K562 (cell line): ENCODE measurements around the gene SRBD1. TPM values are rescaled to one million over a fixed set of nuclear protein-coding genes. Genes with fewer than 3 reads are reported as not detected.
A peak's percentile ranks its signal among the peaks of the same experiment; 100 is the strongest.

Experiments
- ATAC-seq: fragments of 200-7000 bp; cut with Tn5 transposase; 3 replicates; pipeline ENCODE4 v1.9.1; 2020; ENCODE audit warnings: moderate library complexity
- BruUV-seq: library from RNA; stranded (reverse); fragments of 400-500 nt; replicated peaks from 2 replicates; lab custom pipeline; 2021; lab: Mats Ljungman, UMichigan
- CTCF ChIA-PET: fragments of 300-600 bp; formaldehyde crosslinking; extraction: SDS; loops from one replicate; lab custom pipeline; 2021; ENCODE audit warnings: low intra/inter-chr PET ratio; lab: Yijun Ruan, JAX
- POLR2A ChIA-PET: fragments of 300-600, 350-650 bp; sonication (Branson Sonifier 250); formaldehyde crosslinking; extraction: SDS; loops from one replicate; lab custom pipeline; 2021; ENCODE audit warnings: antibody characterized with exemption, inconsistent platforms; lab: Yijun Ruan, JAX
- DNase-seq, 4 experiments: peaks; one replicate each; pipeline versions ENCODE4 v3.0.0 to v3.0.0-alpha.2; 2011 to 2018; ENCODE audit warnings: low spot score in 3 of 4, mixed read lengths in 3 of 4; ENCODE audit errors: extremely low read depth in 1 of 4
- FAIRE-seq: peaks from 2 replicates; lab custom pipeline; 2011; peaks lifted over from hg19 to GRCh38; lab: Jason Lieb, UNC
- H2AFZ ChIP-seq: 2 replicates; pipeline ENCODE4 v1.6.0; 2011; ENCODE audit warnings: low read depth, low read length, control low read depth, inconsistent platforms
- H3K27ac ChIP-seq: fragments of 200-600 bp; 3 replicates; pipeline ENCODE4 v1.8.0; 2011; ENCODE audit warnings: low read depth, mild to moderate bottlenecking, control low read depth, inconsistent platforms, low read length, moderate library complexity, mixed read lengths; ENCODE audit errors: extremely low read depth
- H3K27me3 ChIP-seq, 2 experiments: fragments of 300-600 bp in 1 of 2; 2 replicates in 1 of 2; 3 replicates in 1 of 2; pipeline versions ENCODE4 v1.6.0 to v1.8.0; 2011; ENCODE audit warnings: inconsistent platforms in 2 of 2, low read length in 2 of 2, mild to moderate bottlenecking in 1 of 2, mixed read lengths in 1 of 2, moderate library complexity in 1 of 2; ENCODE audit not compliant: control insufficient read depth in 2 of 2, insufficient read depth in 2 of 2
- H3K36me3 ChIP-seq: fragments of 300-600 bp; 3 replicates; pipeline ENCODE4 v1.8.0; 2011; ENCODE audit warnings: mild to moderate bottlenecking, low read length, inconsistent platforms; ENCODE audit not compliant: control insufficient read depth, insufficient read depth
- H3K4me1 ChIP-seq, 2 experiments: fragments of 200-600 bp in 1 of 2; replicated peaks in 1 of 2; 2 replicates in 1 of 2; 3 replicates in 1 of 2; pipeline versions ENCODE4 v1.5.1 to v1.8.0; 2011; ENCODE audit warnings: inconsistent platforms in 2 of 2, low read length in 2 of 2, mild to moderate bottlenecking in 1 of 2, mixed read lengths in 1 of 2, moderate library complexity in 1 of 2; ENCODE audit not compliant: control insufficient read depth in 2 of 2, insufficient read depth in 2 of 2
- H3K4me2 ChIP-seq: 2 replicates; pipeline ENCODE4 v1.6.1; 2011; ENCODE audit warnings: low read length, control low read depth, inconsistent platforms, mixed read lengths; ENCODE audit not compliant: insufficient read depth
- H3K4me3 ChIP-seq: fragments of 200-600 bp; sonication (generic), shearing (Covaris generic); 2 replicates; pipeline ENCODE4 v1.5.1; 2016; ENCODE audit warnings: control low read depth, inconsistent platforms
- H3K79me2 ChIP-seq: fragments of 200-600 bp; 3 replicates; pipeline ENCODE4 v1.8.0; 2011; ENCODE audit warnings: low read length, inconsistent platforms; ENCODE audit not compliant: control insufficient read depth, insufficient read depth
- H3K9ac ChIP-seq, 2 experiments: 2 replicates each; pipeline versions ENCODE4 v1.6.0 to v1.6.1; 2011; ENCODE audit warnings: low read depth in 2 of 2, low read length in 2 of 2, control low read depth in 1 of 2, inconsistent platforms in 1 of 2, mild to moderate bottlenecking in 1 of 2, mixed read lengths in 1 of 2; ENCODE audit not compliant: insufficient read depth in 1 of 2
- H3K9me1 ChIP-seq: one replicate; pipeline ENCODE4 v1.6.0; 2011; ENCODE audit warnings: inconsistent platforms, mild to moderate bottlenecking, low read length, moderate library complexity; ENCODE audit not compliant: control insufficient read depth, insufficient read depth
- H3K9me3 ChIP-seq: replicated peaks from 2 replicates; pipeline ENCODE4 v1.5.1; 2011; ENCODE audit warnings: low read depth, low read length, inconsistent platforms; ENCODE audit not compliant: control insufficient read depth, insufficient read depth
- H4K20me1 ChIP-seq: replicated peaks from 2 replicates; pipeline ENCODE4 v1.6.1; 2011; ENCODE audit warnings: low read length, inconsistent platforms, mixed read lengths; ENCODE audit not compliant: control insufficient read depth, insufficient read depth
- CEBPB ChIP-seq: fragments of 450-650 bp; IDR thresholded peaks from 2 replicates; pipeline ENCODE4 v1.6.1; 2016; ENCODE audit warnings: missing genetic modification characterization, missing compliant biosample characterization
- CEBPG ChIP-seq, 3 experiments: fragments of 200-800 bp in 1 of 3; sonication (Bioruptor generic) in 1 of 3; sonication (generic) in 1 of 3; formaldehyde crosslinking in 1 of 3; IDR thresholded peaks in 2 of 3; conservative IDR thresholded peaks in 1 of 3; 2 replicates each; pipeline versions ENCODE4 v1.6.1 to v1.8.0; 2016 to 2022; ENCODE audit warnings: missing compliant biosample characterization in 2 of 3, missing genetic modification characterization in 2 of 3, mild to moderate bottlenecking in 1 of 3, missing genetic modification reagents in 1 of 3
- ETV5 ChIP-seq: sonication (generic); formaldehyde crosslinking; IDR thresholded peaks from 2 replicates; pipeline ENCODE4 v1.4.0; 2020; ENCODE audit warnings: low read depth, mild to moderate bottlenecking, missing genetic modification reagents
- ILK ChIP-seq: fragments of 450-650 bp; IDR thresholded peaks from 2 replicates; pipeline ENCODE4 v1.6.1; 2016; ENCODE audit warnings: missing genetic modification characterization, low read depth, mild to moderate bottlenecking, missing compliant biosample characterization, moderate library complexity, borderline replicate concordance
- MAX ChIP-seq: sonication (generic); formaldehyde crosslinking; IDR thresholded peaks from 2 replicates; pipeline ENCODE4 v1.9.0; 2022; ENCODE audit warnings: mild to moderate bottlenecking, missing genetic modification reagents
- NR4A1 ChIP-seq, 2 experiments: fragments of 250-450 bp in 1 of 2; fragments of 450-650 bp in 1 of 2; sonication (Bioruptor Pico) in 1 of 2; IDR thresholded peaks; 2 replicates each; pipeline versions ENCODE4 v1.4.0 to v1.6.1; 2016 to 2020; ENCODE audit warnings: mild to moderate bottlenecking in 2 of 2, missing compliant biosample characterization in 1 of 2, missing genetic modification characterization in 1 of 2, moderate library complexity in 1 of 2
- SMARCC2 ChIP-seq: fragments of 450-650 bp; IDR thresholded peaks from 2 replicates; pipeline ENCODE4 v1.6.1; 2017; ENCODE audit warnings: antibody characterized with exemption, moderate library complexity, mild to moderate bottlenecking, low read depth
- YY1 ChIP-seq, 3 experiments: IDR thresholded peaks; 2 replicates each; pipeline ENCODE4 v1.6.1; 2011; ENCODE audit warnings: low read length in 2 of 3, mild to moderate bottlenecking in 2 of 3, moderate library complexity in 2 of 3, borderline replicate concordance in 1 of 3, control low read depth in 1 of 3, low read depth in 1 of 3; ENCODE audit not compliant: insufficient read depth in 3 of 3, insufficient replicate concordance in 2 of 3, control insufficient read depth in 1 of 3, insufficient read length in 1 of 3; ENCODE audit errors: extremely low read depth in 1 of 3
- ZBTB5 ChIP-seq: fragments of 450-650 bp; IDR thresholded peaks from 2 replicates; pipeline ENCODE4 v1.6.1; 2017; ENCODE audit warnings: antibody characterized with exemption
- ZNF551 ChIP-seq: fragments of 250-450 bp; sonication (Bioruptor Pico); IDR thresholded peaks from 2 replicates; pipeline ENCODE4 v1.5.0; 2021; ENCODE audit warnings: mild to moderate bottlenecking, moderate library complexity
- WGBS: fragments of 100-300 bp; shearing (Covaris generic); methylation state at CpG from one replicate; pipeline ENCODE4 v1.1.6; 2016; ENCODE audit warnings: low coverage, mixed read lengths; ENCODE audit not compliant: insufficient coverage; ENCODE audit errors: missing lambda C conversion rate; 5-methylcytosine and 5-hydroxymethylcytosine counted together
- in situ Hi-C: fragments of 300-500 bp; cut with MboI; formaldehyde crosslinking; loops from 4 replicates; pipeline ENCODE4 v1.15.0; 2018; ENCODE audit warnings: inconsistent platforms, mixed read lengths
- intact Hi-C: fragments of 100-400 bp; cut with micrococcal nuclease; formaldehyde crosslinking; loops from 2 replicates; pipeline ENCODE4 v1.14.2; 2022
- polyA plus RNA-seq, 8 experiments: library from polyadenylated mRNA; depleted of rRNA in 4 of 8; stranded (reverse) in 5 of 8; unstranded in 3 of 8; fragments of >200 nt; fragmentation: Nextera tagmentation in 2 of 8; fragmentation: Illumina TruSeq in 1 of 8; extraction: Ambion mirVana in 2 of 8; extraction: Trizol in 1 of 8; gene quantifications; 2 replicates each; pipeline versions ENCODE4 v1.2.1 to v1.2.3, GENCODE V29; 2011 to 2014; ENCODE audit warnings: inconsistent platforms in 1 of 8, missing spikeins in 1 of 8
- total RNA-seq, 7 experiments: library from RNA; depleted of rRNA in 6 of 7; stranded (reverse); fragments of >200 nt in 6 of 7; fragmentation: Illumina TruSeq in 2 of 7; extraction: Trizol in 2 of 7; gene quantifications; 2 replicates each; pipeline versions ENCODE4 v1.2.1 to v1.2.3, GENCODE V29; 2011 to 2021; ENCODE audit warnings: low replicate concordance in 1 of 7

The SRBD1 gene
- total and polyA plus RNA-seq, 9 of the 15 experiments (the other 6 are each of a cell fraction or from before 2014, with no cell fraction given): 6.9 to 23.2 (median 14.7) TPM

- H3K9me1 ChIP-seq: no peaks in the 10 kb centered on the region
- 43% methylated on average over 3 of the region's 3 CpGs for WGBS
- no peak for FAIRE-seq
- no peak overlapping the region for H3K4me3 ChIP-seq
- H3K27ac ChIP-seq: no peak overlapping the region
- ATAC-seq: no peak
- H3K9ac ChIP-seq: no peak overlapping the region
- TF ChIP-seq NR4A1 (CRISPR knock-in tag; IDR thresholded peaks at IDR 0.05) (no peak), NR4A1 (tag; IDR thresholded peaks at IDR 0.05) (no peak), CEBPG (CRISPR knock-in tag; IDR thresholded peaks at IDR 0.05) (no peak), CEBPG (tag; conservative IDR thresholded peaks at IDR 0.05 in 1 of 2, IDR thresholded peaks at IDR 0.05 in 1 of 2) (peak in 1 of 2 experiments; percentile 35; a peak in 1 of 4 replicates), CEBPB (tag) (peak; percentile 65)
- TF ChIP-seq, all 486 proteins: peak for 2
- Histone ChIP-seq H3K27me3 (no peaks in the 10 kb centered on the region), H3K4me1 (peaks cover 3 to 16% of the 10 kb centered on the region in 2 experiments; a peak in 3 of 5 replicates), H3K9me3 (no peaks in the 10 kb centered on the region), H2AFZ (no peak overlapping the region), H3K36me3 (no peaks in the 10 kb centered on the region), H3K4me2 (no peak overlapping the region), H3K79me2 (peaks cover 7% of the 10 kb centered on the region), H4K20me1 (no peaks in the 10 kb centered on the region)
- CTCF ChIA-PET: no interaction called here
- intact Hi-C loops: no loop called here
- no TSS peak for BruUV-seq
- in situ Hi-C loops: no loop called here
- POLR2A ChIA-PET: interaction anchor here (0.6 kb wide), 1 partner anchor 13 kb away, joined by 3 read pairs; no protein-coding TSS in a partner anchor
- no peak for DNase-seq
Observed at GRCh38 chr2:45614871-45615415, 3.9 kb upstream of the SRBD1 start.

- Histone ChIP-seq H3K27me3 (no peaks in the 10 kb centered on the region), H3K79me2 (peaks cover 13% of the 10 kb centered on the region), H3K4me3 (no peak overlapping the region), H3K9me3 (no peaks in the 10 kb centered on the region), H3K36me3 (no peaks in the 10 kb centered on the region), H3K4me1 (peaks cover 3 to 17% of the 10 kb centered on the region in 2 experiments; a peak in 3 of 5 replicates), H2AFZ (no peak overlapping the region), H3K4me2 (no peak overlapping the region), H4K20me1 (no peaks in the 10 kb centered on the region), H3K27ac (no peak overlapping the region), H3K9ac (no peak overlapping the region), H3K9me1 (no peaks in the 10 kb centered on the region)
- in situ Hi-C loops (no loop called here), intact Hi-C loops (no loop called here)
- ATAC-seq: no peak
- BruUV-seq: no TSS peak
- 8% methylated on average over 1 of the region's 1 CpG for WGBS
- ChIA-PET POLR2A (interaction anchor here (0.6 kb wide), 1 partner anchor 14 kb away, joined by 3 read pairs; no protein-coding TSS in a partner anchor), CTCF (no interaction called here)
- no peak for FAIRE-seq
- no peak for DNase-seq
- TF ChIP-seq YY1 (IDR thresholded peaks at IDR 0.05; ENCODE audit: borderline replicate concordance in 1 of 3, control insufficient read depth in 1 of 3, extremely low read depth in 1 of 3, insufficient read depth in 3 of 3, insufficient read length in 1 of 3, insufficient replicate concordance in 2 of 3, low read depth in 1 of 3, low read length in 2 of 3) (no peak), SMARCC2 (no peak), ZNF551 (CRISPR knock-in tag) (no peak), ILK (tag) (no peak), ETV5 (CRISPR knock-in tag) (no peak), ZBTB5 (no peak), MAX (CRISPR knock-in tag) (no peak)
Observed at GRCh38 chr2:45614330-45614729, 3.3 kb upstream of the SRBD1 start.
